ENCODE measurements around the gene MYL1. TPM values are rescaled to one million over a fixed set of nuclear protein-coding genes. Genes with fewer than 3 reads are reported as not detected.

MYL1 gene
- total RNA-seq, 1 donor from 2014 or later = not detected

- H3K27ac ChIP-seq = no peak overlapping the region
- TF ChIP-seq, protein P1, sequence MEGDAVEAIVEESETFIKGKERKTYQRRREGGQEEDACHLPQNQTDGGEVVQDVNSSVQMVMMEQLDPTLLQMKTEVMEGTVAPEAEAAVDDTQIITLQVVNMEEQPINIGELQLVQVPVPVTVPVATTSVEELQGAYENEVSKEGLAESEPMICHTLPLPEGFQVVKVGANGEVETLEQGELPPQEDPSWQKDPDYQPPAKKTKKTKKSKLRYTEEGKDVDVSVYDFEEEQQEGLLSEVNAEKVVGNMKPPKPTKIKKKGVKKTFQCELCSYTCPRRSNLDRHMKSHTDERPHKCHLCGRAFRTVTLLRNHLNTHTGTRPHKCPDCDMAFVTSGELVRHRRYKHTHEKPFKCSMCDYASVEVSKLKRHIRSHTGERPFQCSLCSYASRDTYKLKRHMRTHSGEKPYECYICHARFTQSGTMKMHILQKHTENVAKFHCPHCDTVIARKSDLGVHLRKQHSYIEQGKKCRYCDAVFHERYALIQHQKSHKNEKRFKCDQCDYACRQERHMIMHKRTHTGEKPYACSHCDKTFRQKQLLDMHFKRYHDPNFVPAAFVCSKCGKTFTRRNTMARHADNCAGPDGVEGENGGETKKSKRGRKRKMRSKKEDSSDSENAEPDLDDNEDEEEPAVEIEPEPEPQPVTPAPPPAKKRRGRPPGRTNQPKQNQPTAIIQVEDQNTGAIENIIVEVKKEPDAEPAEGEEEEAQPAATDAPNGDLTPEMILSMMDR (IDR thresholded peaks at IDR 0.05) = no peak
- H3K27me3 ChIP-seq = no peaks in the 10 kb centered on the region
- H3K9me3 ChIP-seq = no peaks in the 10 kb centered on the region
- no peaks in the 10 kb centered on the region for H3K36me3 ChIP-seq
- no peak overlapping the region for H3K4me3 ChIP-seq
- no peaks in the 10 kb centered on the region for H3K4me1 ChIP-seq
- DNase-seq = no peak
- intact Hi-C loops (cut with DNase I) = no loop called here
- no peak for ATAC-seq
Measured at GRCh38 chr2:210310550-210310949, 4.4 kb downstream of the MYL1 start.

DNA sequence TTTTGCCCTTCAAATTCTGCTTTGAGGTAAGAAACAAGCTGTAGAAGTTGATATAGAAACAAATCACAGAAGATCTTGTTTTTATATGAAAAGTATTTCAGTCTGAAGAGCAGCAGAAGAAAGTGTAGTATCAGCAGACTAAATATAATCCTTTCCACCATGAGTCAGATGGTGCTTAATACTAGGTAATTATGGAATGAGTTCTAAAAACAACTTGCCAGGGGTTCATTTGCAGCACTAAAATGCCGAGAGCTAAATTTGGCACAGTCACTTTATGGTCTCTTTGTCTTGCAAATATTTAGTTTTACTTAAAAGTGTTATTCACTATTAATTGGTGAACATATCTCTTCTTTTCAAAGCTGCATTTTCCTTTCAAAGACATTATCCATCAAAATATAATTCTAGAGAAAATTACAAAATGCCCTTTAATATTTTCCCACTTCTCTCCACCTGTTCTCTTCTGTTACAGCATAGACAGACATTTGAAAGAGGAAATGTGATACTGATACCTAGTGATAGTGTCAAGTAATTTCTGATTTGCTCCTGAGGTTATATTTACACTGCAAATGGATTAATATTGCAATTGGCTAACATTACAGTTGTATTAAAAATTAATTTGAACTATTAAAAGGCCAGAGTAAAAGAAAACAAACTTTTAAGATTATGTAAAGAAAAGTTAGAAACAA, 5.3 kb downstream of the MYL1 start:
- Histone ChIP-seq H3K9me3 (no peaks in the 10 kb centered on the region), H3K36me3 (no peaks in the 10 kb centered on the region), H3K4me3 (no peak overlapping the region), H3K27ac (no peak overlapping the region), H3K27me3 (no peaks in the 10 kb centered on the region), H3K4me1 (no peaks in the 10 kb centered on the region)
- TF ChIP-seq, protein P1 (IDR thresholded peaks at IDR 0.05) = no peak
- DNase-seq (no peak), ATAC-seq (no peak)
- intact Hi-C loops (cut with DNase I) = no loop called here

GRCh38 chr2:210303498-210303897, 11.5 kb downstream of the MYL1 start:
- ATAC-seq (no peak), DNase-seq (no peak)
- no peaks in the 10 kb centered on the region for H3K36me3 ChIP-seq
- TF ChIP-seq, protein P1 (IDR thresholded peaks at IDR 0.05) = no peak
- H3K9me3 ChIP-seq = no peaks in the 10 kb centered on the region
- no peaks in the 10 kb centered on the region for H3K27me3 ChIP-seq
- no peak overlapping the region for H3K4me3 ChIP-seq
- H3K27ac ChIP-seq = no peak overlapping the region
- no peaks in the 10 kb centered on the region for H3K4me1 ChIP-seq
- intact Hi-C loops (cut with DNase I) = no loop called here

GRCh38 chr2:210302326-210302725, 12.6 kb downstream of the MYL1 start:
- H3K27me3 ChIP-seq = no peaks in the 10 kb centered on the region
- intact Hi-C loops (cut with DNase I) = no loop called here
- TF ChIP-seq, protein P1 (IDR thresholded peaks at IDR 0.05) = no peak
- no peaks in the 10 kb centered on the region for H3K9me3 ChIP-seq
- H3K4me1 ChIP-seq = no peaks in the 10 kb centered on the region
- no peak overlapping the region for H3K4me3 ChIP-seq
- ATAC-seq = no peak
- no peaks in the 10 kb centered on the region for H3K36me3 ChIP-seq
- no peak overlapping the region for H3K27ac ChIP-seq
- DNase-seq = no peak

DNA sequence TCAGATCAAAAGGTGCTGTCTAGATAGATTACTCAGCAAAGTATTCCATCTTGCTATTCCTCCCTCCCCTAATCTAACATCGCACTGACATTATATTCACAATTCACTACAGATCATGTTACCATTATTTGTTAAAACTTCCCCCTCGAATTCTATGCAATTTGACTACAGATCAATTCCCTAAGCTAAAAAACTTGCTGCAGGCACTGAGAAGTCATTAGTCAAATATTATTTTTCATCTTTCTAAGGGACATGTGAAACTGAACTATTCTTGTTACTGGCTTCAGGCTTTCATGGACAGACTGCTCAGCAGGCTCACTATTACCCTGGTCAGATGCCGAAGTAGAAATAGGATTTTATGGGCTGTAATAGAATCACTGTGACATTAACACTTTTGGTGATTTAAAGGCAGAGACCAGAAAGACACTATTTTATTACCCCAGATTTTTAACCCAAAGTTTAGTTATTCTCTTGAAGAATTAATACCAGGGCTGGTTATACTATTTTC, 15.1 kb downstream of the MYL1 start:
- H3K36me3 ChIP-seq = no peaks in the 10 kb centered on the region
- intact Hi-C loops (cut with DNase I) = no loop called here
- H3K4me3 ChIP-seq = no peak overlapping the region
- no peaks in the 10 kb centered on the region for H3K9me3 ChIP-seq
- ATAC-seq (no peak), DNase-seq (no peak)
- H3K27me3 ChIP-seq = no peaks in the 10 kb centered on the region
- no peak overlapping the region for H3K27ac ChIP-seq
- no peaks in the 10 kb centered on the region for H3K4me1 ChIP-seq
- TF ChIP-seq, protein P1 (IDR thresholded peaks at IDR 0.05) = no peak
